ENCODE results near the gene OR51A4. TPM values are rescaled to one million over a fixed set of nuclear protein-coding genes. Genes with fewer than 3 reads are reported as not detected.

The OR51A4 gene
- total and polyA plus RNA-seq, 2 of the 13 experiments (the other 11 are each of a cell fraction or from before 2014, with no cell fraction given): not detected

GRCh38 chr11:4919250-4919649, 28.2 kb downstream of the OR51A4 start, which contains the start of gene OR51G2:
Gene OR51G2 (minus strand): TSS chr11:4919350. CDS start chr11:4915663, 3,687 bp downstream.
- FAIRE-seq (no peak), ATAC-seq (no peak), DNase-seq (ENCODE audit: low spot score) (no peak)
- ChIA-PET CTCF (ENCODE audit: low intra/inter-chr PET ratio, low total read pairs) (no interaction called here), POLR2A (no interaction called here)
- Histone ChIP-seq H3K27me3 (ENCODE audit: control insufficient read depth in 1 of 2, insufficient read depth in 2 of 2, low read length in 2 of 2) (peaks cover 0 to 3% of the 10 kb centered on the region in 2 experiments; a peak in 2 of 5 replicates), H3K9ac (ENCODE audit: insufficient read depth, low read depth, low read length) (no peak within 1 kb of the TSS), H3K79me2 (ENCODE audit: insufficient read depth, low read length) (no peaks in the 10 kb centered on the region), H3K4me1 (ENCODE audit: insufficient read depth, low read length) (no peaks in the 10 kb centered on the region), H2AFZ (ENCODE audit: low read length) (no peak within 1 kb of the TSS), H3K27ac (ENCODE audit: extremely low read length, insufficient read depth, low read length) (no peak within 1 kb of the TSS), H4K20me1 (ENCODE audit: insufficient read depth, low read length) (no peaks in the 10 kb centered on the region), H3K36me3 (replicated peaks in 1 of 2; ENCODE audit: control insufficient read depth in 1 of 2, insufficient read depth in 2 of 2, low read length in 2 of 2) (no peaks in the 10 kb centered on the region), H3K4me3 (replicated peaks in 1 of 3; ENCODE audit: insufficient read depth in 1 of 3, low read depth in 2 of 3, low read length in 3 of 3) (no peak within 1 kb of the TSS), H3K4me2 (ENCODE audit: low read depth, low read length) (no peak within 1 kb of the TSS), H3K9me3 (ENCODE audit: low read length) (no peaks in the 10 kb centered on the region)
- WGBS (ENCODE audit: low lambda C conversion rate): 0% methylated on average over 4 of the region's 4 CpGs
- in situ Hi-C loops (cut with HindIII; ENCODE audit: extremely low pct_ligation_motif_present, low pct_unique_long_range_greater_than_20kb): no loop called here
- intact Hi-C loops (cut with micrococcal nuclease; ENCODE audit: unreplicated experiment): no loop called here
- TF ChIP-seq KLF15 (CRISPR knock-in tag; IDR thresholded peaks at IDR 0.05; ENCODE audit: borderline replicate concordance) (no peak), TARDBP (CRISPR knock-in tag; IDR thresholded peaks at IDR 0.05) (no peak), RNF2 (conservative IDR thresholded peaks at IDR 0.05; ENCODE audit: low read depth) (no peak), ARHGAP35 (CRISPR knock-in tag; IDR thresholded peaks at IDR 0.05; ENCODE audit: borderline replicate concordance) (no peak), PAX8 (CRISPR knock-in tag; IDR thresholded peaks at IDR 0.05; ENCODE audit: borderline replicate concordance) (no peak), IRX3 (CRISPR knock-in tag; IDR thresholded peaks at IDR 0.05; ENCODE audit: borderline replicate concordance, low read depth) (no peak), HNRNPK (IDR thresholded peaks at IDR 0.05; ENCODE audit: low read depth, low read length, poor library complexity, severe bottlenecking) (no peak)
- TF ChIP-seq, protein P1, sequence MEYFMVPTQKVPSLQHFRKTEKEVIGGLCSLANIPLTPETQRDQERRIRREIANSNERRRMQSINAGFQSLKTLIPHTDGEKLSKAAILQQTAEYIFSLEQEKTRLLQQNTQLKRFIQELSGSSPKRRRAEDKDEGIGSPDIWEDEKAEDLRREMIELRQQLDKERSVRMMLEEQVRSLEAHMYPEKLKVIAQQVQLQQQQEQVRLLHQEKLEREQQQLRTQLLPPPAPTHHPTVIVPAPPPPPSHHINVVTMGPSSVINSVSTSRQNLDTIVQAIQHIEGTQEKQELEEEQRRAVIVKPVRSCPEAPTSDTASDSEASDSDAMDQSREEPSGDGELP (IDR thresholded peaks at IDR 0.05; ENCODE audit: borderline replicate concordance, low read depth): no peak
- TF ChIP-seq, protein P2, sequence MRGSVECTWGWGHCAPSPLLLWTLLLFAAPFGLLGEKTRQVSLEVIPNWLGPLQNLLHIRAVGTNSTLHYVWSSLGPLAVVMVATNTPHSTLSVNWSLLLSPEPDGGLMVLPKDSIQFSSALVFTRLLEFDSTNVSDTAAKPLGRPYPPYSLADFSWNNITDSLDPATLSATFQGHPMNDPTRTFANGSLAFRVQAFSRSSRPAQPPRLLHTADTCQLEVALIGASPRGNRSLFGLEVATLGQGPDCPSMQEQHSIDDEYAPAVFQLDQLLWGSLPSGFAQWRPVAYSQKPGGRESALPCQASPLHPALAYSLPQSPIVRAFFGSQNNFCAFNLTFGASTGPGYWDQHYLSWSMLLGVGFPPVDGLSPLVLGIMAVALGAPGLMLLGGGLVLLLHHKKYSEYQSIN (CRISPR knock-in tag; IDR thresholded peaks at IDR 0.05; ENCODE audit: borderline replicate concordance): no peak
- BruUV-seq (replicated peaks): no TSS peak

All from HepG2 (cell line).